ENCODE measurements around the gene SPTLC2.

SPTLC2 gene

GRCh38 chr14:77603031-77603430 lies 13.4 kb downstream of the SPTLC2 start:
- TF ChIP-seq, protein P1, sequence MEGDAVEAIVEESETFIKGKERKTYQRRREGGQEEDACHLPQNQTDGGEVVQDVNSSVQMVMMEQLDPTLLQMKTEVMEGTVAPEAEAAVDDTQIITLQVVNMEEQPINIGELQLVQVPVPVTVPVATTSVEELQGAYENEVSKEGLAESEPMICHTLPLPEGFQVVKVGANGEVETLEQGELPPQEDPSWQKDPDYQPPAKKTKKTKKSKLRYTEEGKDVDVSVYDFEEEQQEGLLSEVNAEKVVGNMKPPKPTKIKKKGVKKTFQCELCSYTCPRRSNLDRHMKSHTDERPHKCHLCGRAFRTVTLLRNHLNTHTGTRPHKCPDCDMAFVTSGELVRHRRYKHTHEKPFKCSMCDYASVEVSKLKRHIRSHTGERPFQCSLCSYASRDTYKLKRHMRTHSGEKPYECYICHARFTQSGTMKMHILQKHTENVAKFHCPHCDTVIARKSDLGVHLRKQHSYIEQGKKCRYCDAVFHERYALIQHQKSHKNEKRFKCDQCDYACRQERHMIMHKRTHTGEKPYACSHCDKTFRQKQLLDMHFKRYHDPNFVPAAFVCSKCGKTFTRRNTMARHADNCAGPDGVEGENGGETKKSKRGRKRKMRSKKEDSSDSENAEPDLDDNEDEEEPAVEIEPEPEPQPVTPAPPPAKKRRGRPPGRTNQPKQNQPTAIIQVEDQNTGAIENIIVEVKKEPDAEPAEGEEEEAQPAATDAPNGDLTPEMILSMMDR (IDR thresholded peaks at IDR 0.05; ENCODE audit: low read depth, low read length, missing control alignments) = no peak
- Histone ChIP-seq H3K27ac (no peak overlapping the region), H3K36me3 (replicated peaks) (no peaks in the 10 kb centered on the region), H3K4me3 (ENCODE audit: low read depth, low read length) (no peak overlapping the region), H3K27me3 (replicated peaks) (no peaks in the 10 kb centered on the region)
- DNase-seq = no peak
- in situ Hi-C loops (cut with HindIII; ENCODE audit: low pct_ligation_motif_present, low sequenced_read_pairs) = no loop called here

- Histone ChIP-seq H3K36me3 (replicated peaks) (no peaks in the 10 kb centered on the region), H3K4me3 (ENCODE audit: low read depth, low read length) (no peak overlapping the region), H3K27ac (peak overlapping the region; percentile 20), H3K27me3 (replicated peaks) (no peaks in the 10 kb centered on the region)
- TF ChIP-seq, protein P1 (IDR thresholded peaks at IDR 0.05; ENCODE audit: low read depth, low read length, missing control alignments) = no peak
- peak; percentile 64 for DNase-seq
- in situ Hi-C loops (cut with HindIII; ENCODE audit: low pct_ligation_motif_present, low sequenced_read_pairs) = no loop called here
Measured at GRCh38 chr14:77601846-77602619, 14.4 kb downstream of the SPTLC2 start.

DNA sequence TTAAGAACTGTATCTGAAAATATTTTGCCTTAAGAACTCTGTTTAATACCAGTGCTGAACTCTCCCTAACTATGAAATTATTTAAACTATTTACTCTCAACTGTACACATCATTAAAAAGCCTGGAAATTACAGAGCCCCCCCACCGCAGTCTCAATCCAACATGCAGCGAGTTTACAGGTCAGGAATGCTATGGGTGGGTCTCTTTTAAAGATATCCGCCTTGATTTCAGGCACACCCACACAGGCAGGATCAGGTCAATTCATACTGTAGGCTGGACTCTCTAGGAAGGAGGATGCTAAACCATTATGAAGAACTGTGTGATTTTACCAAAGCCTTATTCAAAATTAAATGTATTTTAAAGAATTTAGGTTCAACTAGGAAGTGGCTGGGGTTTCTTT lies 16.5 kb downstream of the SPTLC2 start:
- in situ Hi-C loops (cut with HindIII; ENCODE audit: low pct_ligation_motif_present, low sequenced_read_pairs) = no loop called here
- Histone ChIP-seq H3K4me3 (ENCODE audit: low read depth, low read length) (no peak overlapping the region), H3K27me3 (replicated peaks) (no peaks in the 10 kb centered on the region), H3K36me3 (replicated peaks) (peaks cover 8% of the 10 kb centered on the region), H3K27ac (no peak overlapping the region)
- TF ChIP-seq, protein P1 (IDR thresholded peaks at IDR 0.05; ENCODE audit: low read depth, low read length, missing control alignments) = no peak
- no peak for DNase-seq

- Histone ChIP-seq H3K36me3 (replicated peaks) (peaks cover 8% of the 10 kb centered on the region), H3K27me3 (replicated peaks) (no peaks in the 10 kb centered on the region), H3K4me3 (ENCODE audit: low read depth, low read length) (no peak overlapping the region), H3K27ac (no peak overlapping the region)
- DNase-seq = no peak
- in situ Hi-C loops (cut with HindIII; ENCODE audit: low pct_ligation_motif_present, low sequenced_read_pairs) = no loop called here
- TF ChIP-seq, protein P1 (IDR thresholded peaks at IDR 0.05; ENCODE audit: low read depth, low read length, missing control alignments) = no peak
Measured at GRCh38 chr14:77598366-77599070, 17.9 kb downstream of the SPTLC2 start.

- no peak for DNase-seq
- in situ Hi-C loops (cut with HindIII; ENCODE audit: low pct_ligation_motif_present, low sequenced_read_pairs) = no loop called here
- H3K36me3 ChIP-seq (replicated peaks) = peaks cover 8% of the 10 kb centered on the region
- H3K27ac ChIP-seq = peak overlapping the region; percentile 64
- TF ChIP-seq, protein P1 (IDR thresholded peaks at IDR 0.05; ENCODE audit: low read depth, low read length, missing control alignments) = no peak
- H3K27me3 ChIP-seq (replicated peaks) = no peaks in the 10 kb centered on the region
- no peak overlapping the region for H3K4me3 ChIP-seq (ENCODE audit: low read depth, low read length)
Measured at GRCh38 chr14:77593501-77593961, 22.9 kb downstream of the SPTLC2 start.

All from brain microvascular endothelial cell (primary cell).